ENCODE measurements around the gene CCDC40.

DNA sequence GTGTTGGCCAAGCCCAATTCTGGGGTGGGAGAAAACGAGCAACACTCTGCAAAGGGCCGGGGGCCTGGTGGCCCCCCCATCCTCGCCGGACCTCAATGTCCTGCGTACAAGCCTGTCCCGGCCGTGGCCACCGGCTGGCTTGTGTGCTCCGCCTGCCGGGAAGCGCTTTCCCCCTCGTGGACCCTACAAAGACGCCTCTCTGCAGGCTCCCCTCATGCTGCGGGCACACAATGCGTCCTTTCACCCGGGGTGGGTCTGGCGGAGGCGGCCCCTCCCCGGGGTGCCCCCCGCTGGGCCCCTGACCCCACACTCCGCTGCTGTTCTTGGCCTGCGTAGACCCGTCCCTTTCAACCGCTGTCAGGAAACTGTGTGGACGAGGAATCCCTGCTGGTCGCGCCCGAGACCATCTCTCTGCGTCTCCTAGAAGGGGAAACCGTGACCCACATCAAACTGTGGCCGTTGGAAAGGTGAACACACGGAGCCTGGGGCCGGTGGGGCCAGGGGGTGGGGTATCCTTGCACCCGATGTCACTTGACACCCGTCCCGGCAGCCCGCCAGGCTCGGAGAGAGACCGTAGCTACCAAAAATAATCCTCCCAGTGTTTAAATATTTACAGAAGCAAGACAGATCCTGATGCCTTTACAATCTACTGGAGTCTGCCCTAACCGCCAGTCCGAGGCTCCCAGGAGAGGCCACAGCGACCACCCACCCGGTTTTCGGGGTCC is 44.4 kb upstream of the CCDC40 start:
- TF ChIP-seq EZH2phosphoT487 (IDR thresholded peaks at IDR 0.05; ENCODE audit: borderline replicate concordance, low read depth, low read length) (no peak), CTCF (conservative IDR thresholded peaks at IDR 0.05; ENCODE audit: low read length) (no peak)
